Esophagus muscularis mucosa (tissue), 4 donors: Measurements from ENCODE around the gene KIF21B. TPM values are rescaled to one million over a fixed set of nuclear protein-coding genes. Genes with fewer than 3 reads are reported as not detected.

ENCODE experiments used
- DNase-seq: peaks from one replicate; pipeline ENCODE4 v3.0.0-alpha.2; 2017; ENCODE audit errors: extremely low spot score
- H3K27ac ChIP-seq, 4 donors: fragments of 200-600 bp; sonication (generic); replicated peaks in 1 of 4; 1 replicate in 3 of 4; 2 replicates in 1 of 4; pipeline ENCODE4 v1.5.1; 2016 to 2019; ENCODE audit warnings: mild to moderate bottlenecking in 1 of 4
- H3K27me3 ChIP-seq, 4 donors: fragments of 200-600 bp; sonication (generic); one replicate each; pipeline versions ENCODE4 v1.5.1 to v1.6.0; 2016 to 2019
- H3K36me3 ChIP-seq, 4 donors: fragments of 200-600 bp; sonication (generic); one replicate each; pipeline ENCODE4 v1.5.1; 2016 to 2019
- H3K4me1 ChIP-seq, 4 donors: fragments of 200-600 bp; sonication (generic); one replicate each; pipeline ENCODE4 v1.5.1; 2016 to 2019
- H3K4me3 ChIP-seq, 4 donors: fragments of 200-600 bp; sonication (generic); 1 replicate in 2 of 4; 2 replicates in 2 of 4; pipeline ENCODE4 v1.5.1; 2016 to 2019; ENCODE audit warnings: mild to moderate bottlenecking in 4 of 4, moderate library complexity in 1 of 4
- H3K9me3 ChIP-seq, 4 donors: fragments of 200-600 bp; sonication (generic); 1 replicate in 3 of 4; 2 replicates in 1 of 4; pipeline ENCODE4 v1.5.1; 2016 to 2019
- CTCF ChIP-seq, 3 experiments: fragments of 200-600 bp in 2 of 3; fragments of 450-650 bp in 1 of 3; sonication (generic) in 2 of 3; IDR thresholded peaks; one replicate each; pipeline ENCODE4 v1.5.1; 2017 to 2019; ENCODE audit warnings: antibody characterized with exemption in 3 of 3, mild to moderate bottlenecking in 2 of 3, moderate library complexity in 1 of 3
- EP300 ChIP-seq: sonication (generic); formaldehyde crosslinking; IDR thresholded peaks from one replicate; pipeline ENCODE4 v1.6.1; 2017; ENCODE audit warnings: antibody characterized with exemption
- POLR2A ChIP-seq: fragments of 450-650 bp; IDR thresholded peaks from one replicate; pipeline ENCODE4 v1.6.1; 2017; ENCODE audit warnings: antibody characterized with exemption, moderate library complexity, mild to moderate bottlenecking, low read depth
- POLR2AphosphoS5 ChIP-seq, 2 donors: sonication (generic); formaldehyde crosslinking; IDR thresholded peaks; one replicate each; pipeline ENCODE4 v1.6.1; 2017; ENCODE audit warnings: antibody characterized with exemption in 2 of 2
- WGBS: methylation state at CpG from one replicate; pipeline ENCODE4 v1.1.5; 2018; 5-methylcytosine and 5-hydroxymethylcytosine counted together
- intact Hi-C: fragments of 100-400 bp; cut with DNase I; formaldehyde crosslinking; loops from one replicate; pipeline ENCODE4 v1.15.1; 2023
- total RNA-seq, 4 donors: library from RNA; depleted of rRNA; stranded (reverse); fragments of >200 nt; gene quantifications; one replicate each; pipeline versions ENCODE4 v1.1.0 to v1.2.1, GENCODE V29; 2016

The KIF21B gene
- total RNA-seq, 4 donors from 2014 or later, result 1.6 to 2.5 (median 1.9) TPM

- Histone ChIP-seq H3K4me3 (no peak overlapping the region), H3K9me3 (no peaks in the 10 kb centered on the region), H3K36me3 (no peaks in the 10 kb centered on the region), H3K27ac (no peak overlapping the region), H3K27me3 (no peaks in the 10 kb centered on the region), H3K4me1 (peaks cover 0 to 9% (median 8%) of the 10 kb centered on the region in 4 donors)
- intact Hi-C loops, result loop anchor here (2.0 kb wide), 1 partner anchor 142 kb away; the partner anchor contains the start of gene CACNA1S
- DNase-seq, result no peak
- no peak for TF ChIP-seq POLR2A
- no peak for TF ChIP-seq POLR2AphosphoS5 (IDR thresholded peaks at IDR 0.05)
- TF ChIP-seq EP300, result no peak
- TF ChIP-seq CTCF (IDR thresholded peaks at IDR 0.05), result no peak
- WGBS, result 85% methylated on average over 12 of the region's 14 CpGs
Measured at GRCh38 chr1:200970771-200971427, 52.6 kb downstream of the KIF21B start.

- TF ChIP-seq CTCF (IDR thresholded peaks at IDR 0.05) (no peak), EP300 (no peak), POLR2A (no peak), POLR2AphosphoS5 (IDR thresholded peaks at IDR 0.05) (no peak)
- DNase-seq, result no peak
- no peak overlapping the region for H3K27ac ChIP-seq
- H3K27me3 ChIP-seq, result no peaks in the 10 kb centered on the region
- H3K4me3 ChIP-seq, result no peak overlapping the region
- WGBS, result 86% methylated on average over 8 of the region's 11 CpGs
- no peaks in the 10 kb centered on the region for H3K36me3 ChIP-seq
- H3K9me3 ChIP-seq, result no peaks in the 10 kb centered on the region
- peaks cover 0 to 9% (median 8%) of the 10 kb centered on the region in 4 donors for H3K4me1 ChIP-seq
- intact Hi-C loops, result loop anchor here (2.0 kb wide), 1 partner anchor 143 kb away; the partner anchor contains the start of gene CACNA1S
Measured at GRCh38 chr1:200969726-200970561, 53.6 kb downstream of the KIF21B start.

- no peaks in the 10 kb centered on the region for H3K36me3 ChIP-seq
- no peak overlapping the region for H3K27ac ChIP-seq
- H3K4me3 ChIP-seq, result no peak overlapping the region
- intact Hi-C loops, result no loop called here
- no peaks in the 10 kb centered on the region for H3K9me3 ChIP-seq
- TF ChIP-seq CTCF (IDR thresholded peaks at IDR 0.05) (no peak), EP300 (no peak), POLR2A (no peak)
- no peaks in the 10 kb centered on the region for H3K27me3 ChIP-seq
- peaks cover 0 to 9% (median 8%) of the 10 kb centered on the region in 4 donors for H3K4me1 ChIP-seq
- DNase-seq, result no peak
- 86% methylated on average over 12 of the region's 13 CpGs for WGBS
Measured at GRCh38 chr1:200968469-200969410, 54.8 kb downstream of the KIF21B start.

- no peak overlapping the region for H3K27ac ChIP-seq
- H3K9me3 ChIP-seq, result no peaks in the 10 kb centered on the region
- 83% methylated on average over 7 of the region's 11 CpGs for WGBS
- H3K4me1 ChIP-seq, result peaks cover 0 to 9% (median 8%) of the 10 kb centered on the region in 4 donors
- H3K4me3 ChIP-seq, result no peak overlapping the region
- no peak for TF ChIP-seq POLR2AphosphoS5 (IDR thresholded peaks at IDR 0.05)
- no peak for TF ChIP-seq EP300
- TF ChIP-seq POLR2A, result no peak
- TF ChIP-seq CTCF (IDR thresholded peaks at IDR 0.05), result no peak
- no peaks in the 10 kb centered on the region for H3K27me3 ChIP-seq
- no peak for DNase-seq
- H3K36me3 ChIP-seq, result no peaks in the 10 kb centered on the region
- intact Hi-C loops, result no loop called here
Measured at GRCh38 chr1:200967693-200968468, 55.6 kb downstream of the KIF21B start.
